Lower lobe of right lung (tissue), 2 donors: ENCODE results near the gene D2HGDH. TPM values are rescaled to one million over a fixed set of nuclear protein-coding genes. Genes with fewer than 3 reads are reported as not detected.
"Not testable (repeated sequence)": the region's sequence is repeated elsewhere in the genome, so short reads cannot be mapped to it uniquely, and the experiment has no call there.

Experiments
- ATAC-seq, 2 donors: fragments of 200-7000 bp; cut with Tn5 transposase; one replicate each; pipeline ENCODE4 v1.9.1; 2020 to 2022; ENCODE audit warnings: mild to moderate bottlenecking in 2 of 2, moderate library complexity in 2 of 2
- DNase-seq: peaks from one replicate; pipeline ENCODE4 v3.0.0-alpha.2; 2020
- H3K27ac ChIP-seq: fragments of 200-600 bp; one replicate; pipeline ENCODE4 v1.8.0; 2022
- H3K27me3 ChIP-seq: fragments of 200-600 bp; one replicate; pipeline ENCODE4 v1.8.0; 2022; ENCODE audit warnings: low read depth
- H3K36me3 ChIP-seq: fragments of 200-600 bp; one replicate; pipeline ENCODE4 v1.8.0; 2022; ENCODE audit warnings: mild to moderate bottlenecking
- H3K4me1 ChIP-seq: fragments of 200-600 bp; one replicate; pipeline ENCODE4 v1.8.0; 2022
- H3K4me3 ChIP-seq: fragments of 200-600 bp; one replicate; pipeline ENCODE4 v1.8.0; 2022; ENCODE audit warnings: mild to moderate bottlenecking
- H3K9me3 ChIP-seq: fragments of 200-600 bp; one replicate; pipeline ENCODE4 v1.8.0; 2022
- intact Hi-C: fragments of 100-400 bp; cut with DNase I; formaldehyde crosslinking; loops from one replicate; pipeline ENCODE4 v1.11.0; 2022
- total RNA-seq: library from RNA; stranded (reverse); fragmentation: NEBNext Ultra II Directional; extraction: Animal tissue kit (Norgen Biotek cat#: 25700); gene quantifications from one replicate; pipeline ENCODE4 v1.2.1, GENCODE V29; 2021
- TF ChIP-seq, protein P1 (sequence below): fragments of 200-600 bp; IDR thresholded peaks from one replicate; pipeline ENCODE4 v1.8.0; 2022; ENCODE audit warnings: antibody characterized with exemption, mild to moderate bottlenecking
- donor health status: DM: no; HTN: yes; CAD: no; lungs with severe emphysema.

D2HGDH gene
- total RNA-seq, 1 donor from 2014 or later, result 29.4 TPM

DNA sequence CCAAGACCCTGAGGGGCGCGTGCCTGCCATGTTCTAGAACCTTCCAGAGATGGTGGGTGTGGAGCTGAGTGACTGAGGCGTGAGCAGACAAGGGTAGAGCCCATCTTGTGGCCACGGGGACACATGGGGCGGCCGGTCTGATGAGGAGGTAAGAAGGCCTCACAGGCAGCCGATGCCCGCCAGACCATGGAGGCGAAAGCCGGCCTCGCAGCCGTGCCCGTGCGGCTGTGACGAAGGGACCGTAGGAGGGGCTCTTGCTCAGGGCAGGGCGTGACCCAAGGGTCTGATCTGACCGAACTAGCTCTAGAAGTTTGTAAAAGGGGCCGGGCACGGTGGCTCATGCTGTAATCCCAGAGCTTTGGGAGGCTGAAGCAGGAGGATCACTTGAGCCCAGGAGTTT lies 19.6 kb downstream of the D2HGDH start:
- Histone ChIP-seq H3K27me3 (no peaks in the 10 kb centered on the region), H3K36me3 (peaks cover 56% of the 10 kb centered on the region), H3K4me1 (no peaks in the 10 kb centered on the region), H3K9me3 (no peaks in the 10 kb centered on the region), H3K4me3 (no peak overlapping the region), H3K27ac (no peak overlapping the region)
- TF ChIP-seq, protein P1, sequence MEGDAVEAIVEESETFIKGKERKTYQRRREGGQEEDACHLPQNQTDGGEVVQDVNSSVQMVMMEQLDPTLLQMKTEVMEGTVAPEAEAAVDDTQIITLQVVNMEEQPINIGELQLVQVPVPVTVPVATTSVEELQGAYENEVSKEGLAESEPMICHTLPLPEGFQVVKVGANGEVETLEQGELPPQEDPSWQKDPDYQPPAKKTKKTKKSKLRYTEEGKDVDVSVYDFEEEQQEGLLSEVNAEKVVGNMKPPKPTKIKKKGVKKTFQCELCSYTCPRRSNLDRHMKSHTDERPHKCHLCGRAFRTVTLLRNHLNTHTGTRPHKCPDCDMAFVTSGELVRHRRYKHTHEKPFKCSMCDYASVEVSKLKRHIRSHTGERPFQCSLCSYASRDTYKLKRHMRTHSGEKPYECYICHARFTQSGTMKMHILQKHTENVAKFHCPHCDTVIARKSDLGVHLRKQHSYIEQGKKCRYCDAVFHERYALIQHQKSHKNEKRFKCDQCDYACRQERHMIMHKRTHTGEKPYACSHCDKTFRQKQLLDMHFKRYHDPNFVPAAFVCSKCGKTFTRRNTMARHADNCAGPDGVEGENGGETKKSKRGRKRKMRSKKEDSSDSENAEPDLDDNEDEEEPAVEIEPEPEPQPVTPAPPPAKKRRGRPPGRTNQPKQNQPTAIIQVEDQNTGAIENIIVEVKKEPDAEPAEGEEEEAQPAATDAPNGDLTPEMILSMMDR, result no peak
- DNase-seq, result no peak
- intact Hi-C loops, result no loop called here
- no peak for ATAC-seq

DNA sequence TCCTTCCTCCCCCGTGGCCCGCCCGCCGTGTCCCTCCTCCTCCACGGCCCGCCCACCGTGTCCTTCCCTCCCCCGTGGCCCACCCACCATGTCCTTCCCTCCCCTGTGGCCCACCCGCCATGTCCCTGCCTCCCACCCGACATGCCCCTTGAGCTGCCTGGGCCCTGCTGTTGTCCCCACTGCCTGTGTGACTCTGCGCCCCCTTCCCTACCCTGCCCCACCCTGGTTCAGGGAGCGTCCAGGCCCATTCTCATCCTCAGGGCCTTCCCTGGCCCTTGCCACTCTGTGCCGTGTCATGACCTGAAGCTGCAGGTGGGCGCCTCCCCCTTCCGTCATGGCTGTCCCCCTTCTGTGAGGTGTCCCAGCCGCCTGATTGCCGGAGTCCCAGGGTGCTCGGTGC lies 20.7 kb downstream of the D2HGDH start:
- Histone ChIP-seq H3K36me3 (peaks cover 50% of the 10 kb centered on the region), H3K4me1 (no peaks in the 10 kb centered on the region), H3K27me3 (no peaks in the 10 kb centered on the region), H3K27ac (no peak overlapping the region), H3K4me3 (no peak overlapping the region), H3K9me3 (no peaks in the 10 kb centered on the region)
- intact Hi-C loops, result no loop called here
- TF ChIP-seq, protein P1, result no peak
- DNase-seq (no peak), ATAC-seq (no peak)

DNA sequence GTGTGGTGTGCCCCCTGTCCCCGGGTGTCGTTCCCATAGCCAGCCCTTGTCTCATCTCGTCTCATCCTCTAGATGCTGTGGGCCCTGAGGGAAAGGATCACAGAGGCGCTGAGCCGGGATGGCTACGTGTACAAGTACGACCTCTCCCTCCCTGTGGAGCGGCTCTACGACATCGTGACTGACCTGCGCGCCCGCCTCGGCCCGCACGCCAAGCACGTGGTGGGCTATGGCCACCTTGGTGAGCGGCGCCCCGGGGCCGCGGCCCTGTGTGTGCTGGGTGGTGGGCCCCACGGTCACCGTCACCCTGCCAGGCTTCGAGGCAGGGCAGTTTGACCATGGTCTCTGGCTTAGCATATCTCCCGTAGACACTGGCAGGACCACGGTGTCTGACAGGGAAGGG lies 21.3 kb downstream of the D2HGDH start:
- H3K27ac ChIP-seq, result no peak overlapping the region
- DNase-seq (no peak), ATAC-seq (no peak)
- no peaks in the 10 kb centered on the region for H3K27me3 ChIP-seq
- TF ChIP-seq, protein P1, result no peak
- H3K4me3 ChIP-seq, result no peak overlapping the region
- no peaks in the 10 kb centered on the region for H3K4me1 ChIP-seq
- no peaks in the 10 kb centered on the region for H3K9me3 ChIP-seq
- intact Hi-C loops, result no loop called here
- H3K36me3 ChIP-seq, result peaks cover 53% of the 10 kb centered on the region

DNA sequence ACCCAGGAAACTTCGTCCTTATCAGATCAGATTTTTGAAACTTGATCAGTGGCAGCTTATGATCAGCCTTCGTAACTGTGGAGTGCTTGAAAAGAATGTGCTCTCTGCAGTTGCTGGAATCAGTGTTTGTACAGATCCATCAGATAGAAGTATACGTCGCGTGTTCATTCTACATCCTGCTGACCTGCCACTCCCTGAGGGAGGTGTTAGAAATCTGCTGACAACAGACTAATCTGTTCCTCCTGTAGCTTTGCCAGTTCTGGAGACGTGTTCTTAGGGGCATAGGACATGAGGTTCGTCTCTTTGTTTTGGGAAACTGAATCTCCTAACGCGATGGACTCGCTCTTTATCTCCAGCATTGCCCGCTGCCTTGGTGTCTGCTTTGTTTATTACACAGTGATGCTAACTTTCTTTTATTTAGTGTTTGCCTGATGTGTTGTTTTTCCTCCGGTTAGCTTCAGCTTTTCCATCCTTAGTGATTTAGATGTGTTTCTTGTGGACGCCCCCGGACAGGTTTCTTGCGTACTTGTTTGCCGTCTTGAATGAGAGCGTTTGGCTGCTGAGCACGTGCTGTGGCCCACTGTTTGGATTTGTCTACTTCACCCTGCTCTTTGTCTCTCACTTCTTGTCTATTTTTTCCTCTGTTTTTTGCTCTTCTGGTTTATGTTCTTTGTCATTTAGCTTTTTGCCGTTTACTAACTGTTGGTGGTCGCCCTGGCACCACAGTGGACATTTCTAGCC lies 24.8 kb downstream of the D2HGDH start:
- TF ChIP-seq, protein P1, result no peak
- Histone ChIP-seq H3K27ac (no peak overlapping the region), H3K4me1 (no peaks in the 10 kb centered on the region), H3K9me3 (no peaks in the 10 kb centered on the region), H3K4me3 (no peak overlapping the region), H3K36me3 (peaks cover 42% of the 10 kb centered on the region), H3K27me3 (no peaks in the 10 kb centered on the region)
- ATAC-seq (no peak), DNase-seq (no peak)
- intact Hi-C loops, result no loop called here

DNA sequence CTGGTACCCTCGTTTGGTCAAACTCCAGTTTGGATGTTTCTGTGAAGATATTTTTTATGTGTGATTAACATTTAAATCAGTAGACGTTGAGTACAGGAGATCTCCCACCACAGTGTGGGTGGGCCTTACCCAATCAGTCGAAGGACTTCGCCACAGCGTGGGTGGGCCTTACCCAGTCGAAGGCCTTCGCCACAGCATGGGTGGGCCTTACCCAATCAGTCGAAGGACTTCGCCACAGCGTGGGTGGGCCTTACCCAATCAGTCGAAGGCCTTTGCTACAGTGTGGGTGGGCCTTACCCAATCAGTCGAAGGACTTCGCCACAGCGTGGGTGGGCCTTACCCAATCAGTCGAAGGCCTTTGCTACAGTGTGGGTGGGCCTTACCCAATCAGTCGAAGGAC lies 25.5 kb downstream of the D2HGDH start:
- intact Hi-C loops, H3K4me1 ChIP-seq, H3K27me3 ChIP-seq, DNase-seq, ATAC-seq, H3K4me3 ChIP-seq, H3K27ac ChIP-seq, H3K9me3 ChIP-seq: not testable (repeated sequence)
- peaks cover 35% of the 10 kb centered on the region for H3K36me3 ChIP-seq

DNA sequence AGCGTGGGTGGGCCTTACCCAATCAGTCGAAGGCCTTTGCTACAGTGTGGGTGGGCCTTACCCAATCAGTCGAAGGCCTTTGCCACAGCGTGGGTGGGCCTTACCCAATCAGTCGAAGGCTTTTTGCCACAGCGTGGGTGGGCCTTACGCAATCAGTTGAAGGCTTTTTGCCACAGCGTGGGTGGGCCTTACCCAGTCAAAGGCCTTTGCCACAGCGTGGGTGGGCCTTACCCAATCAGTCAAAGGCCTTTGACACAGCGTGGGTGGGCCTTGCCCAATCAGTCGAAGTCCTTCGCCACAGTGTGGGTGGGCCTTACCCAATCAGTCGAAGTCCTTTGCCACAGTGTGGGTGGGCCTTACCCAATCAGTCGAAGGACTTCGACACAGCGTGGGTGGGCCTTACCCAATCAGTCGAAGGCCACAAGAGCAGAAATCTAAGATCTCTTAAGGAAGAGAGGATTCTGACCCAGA lies 25.9 kb downstream of the D2HGDH start:
- TF ChIP-seq, protein P1, result no peak
- H3K36me3 ChIP-seq, result peaks cover 32% of the 10 kb centered on the region
- no peak overlapping the region for H3K4me3 ChIP-seq
- H3K9me3 ChIP-seq, result no peaks in the 10 kb centered on the region
- no peak for ATAC-seq
- H3K4me1 ChIP-seq, result no peaks in the 10 kb centered on the region
- intact Hi-C loops, result no loop called here
- no peak overlapping the region for H3K27ac ChIP-seq
- DNase-seq, result no peak
- H3K27me3 ChIP-seq, result no peaks in the 10 kb centered on the region
